Mesenchymal stem cell (in vitro differentiated cells and primary cell): ENCODE measurements around the gene TOP3A.

Experiments used
- DNase-seq: peaks from one replicate; pipeline ENCODE4 v3.0.0-alpha.2; 2013
- H2AFZ ChIP-seq: one replicate; pipeline ENCODE4 v1.6.1; 2013; ENCODE audit warnings: low read depth, mild to moderate bottlenecking, control low read depth, inconsistent platforms, low read length, moderate library complexity
- H2AK5ac ChIP-seq: 2 replicates; pipeline ENCODE4 v1.6.1; 2013; ENCODE audit warnings: low read length, moderate library complexity, mild to moderate bottlenecking, inconsistent platforms; ENCODE audit not compliant: severe bottlenecking
- H2BK120ac ChIP-seq: one replicate; pipeline ENCODE4 v1.6.1; 2013; ENCODE audit warnings: low read depth, mild to moderate bottlenecking, inconsistent platforms, low read length, moderate library complexity
- H2BK12ac ChIP-seq, 2 experiments: one replicate each; pipeline ENCODE4 v1.6.1; 2013; ENCODE audit warnings: inconsistent platforms in 2 of 2, low read length in 2 of 2, mild to moderate bottlenecking in 2 of 2, moderate library complexity in 2 of 2, control low read depth in 1 of 2
- H2BK15ac ChIP-seq: one replicate; pipeline ENCODE4 v1.6.1; 2013; ENCODE audit warnings: mild to moderate bottlenecking, low read depth, inconsistent platforms; ENCODE audit not compliant: poor library complexity, severe bottlenecking
- H2BK5ac ChIP-seq: 2 replicates; pipeline ENCODE4 v1.6.1; 2013; ENCODE audit warnings: low read depth, mild to moderate bottlenecking, low read length, control low read depth, inconsistent platforms; ENCODE audit not compliant: poor library complexity, severe bottlenecking
- H3K14ac ChIP-seq, 2 experiments: one replicate each; pipeline ENCODE4 v1.6.1; 2013; ENCODE audit warnings: inconsistent platforms in 2 of 2, low read length in 2 of 2, control low read depth in 1 of 2, mild to moderate bottlenecking in 1 of 2, moderate library complexity in 1 of 2
- H3K18ac ChIP-seq, 2 experiments: one replicate each; pipeline ENCODE4 v1.6.1; 2013; ENCODE audit warnings: inconsistent platforms in 2 of 2, low read length in 2 of 2, control low read depth in 1 of 2, low read depth in 1 of 2, mild to moderate bottlenecking in 1 of 2
- H3K23ac ChIP-seq, 2 experiments: one replicate each; pipeline ENCODE4 v1.6.1; 2013; ENCODE audit warnings: inconsistent platforms in 2 of 2, low read length in 2 of 2, mild to moderate bottlenecking in 2 of 2, moderate library complexity in 2 of 2, control low read depth in 1 of 2
- H3K27ac ChIP-seq: 2 replicates; pipeline ENCODE4 v1.5.1; 2013; ENCODE audit warnings: mild to moderate bottlenecking, moderate library complexity, low read length, control low read depth, inconsistent platforms; ENCODE audit not compliant: poor library complexity, severe bottlenecking
- H3K27me3 ChIP-seq, 2 experiments: 2 replicates each; pipeline versions ENCODE4 v1.6.1 to v1.7.0; 2013; ENCODE audit warnings: low read length in 2 of 2, mild to moderate bottlenecking in 2 of 2, moderate library complexity in 2 of 2, control low read depth in 1 of 2, inconsistent platforms in 1 of 2; ENCODE audit not compliant: control insufficient read depth in 1 of 2, insufficient read depth in 1 of 2
- H3K36me3 ChIP-seq, 2 experiments: 2 replicates each; pipeline versions ENCODE4 v1.6.1 to v1.7.0; 2013; ENCODE audit warnings: low read length in 2 of 2, control low read depth in 1 of 2, inconsistent platforms in 1 of 2, low read depth in 1 of 2, mild to moderate bottlenecking in 1 of 2; ENCODE audit not compliant: insufficient read depth in 2 of 2, control insufficient read depth in 1 of 2
- H3K4ac ChIP-seq, 2 experiments: one replicate each; pipeline ENCODE4 v1.6.1; 2013; ENCODE audit warnings: inconsistent platforms in 2 of 2, low read length in 2 of 2, mild to moderate bottlenecking in 2 of 2, moderate library complexity in 2 of 2, control low read depth in 1 of 2, low read depth in 1 of 2
- H3K4me1 ChIP-seq: 2 replicates; pipeline ENCODE4 v1.6.1; 2013; ENCODE audit warnings: low read depth, low read length, control low read depth; ENCODE audit not compliant: control insufficient read depth, insufficient read depth
- H3K4me2 ChIP-seq: 2 replicates; pipeline ENCODE4 v1.6.1; 2013; ENCODE audit warnings: low read length, mild to moderate bottlenecking, inconsistent platforms; ENCODE audit not compliant: poor library complexity, severe bottlenecking
- H3K4me3 ChIP-seq, 2 experiments: 2 replicates each; pipeline versions ENCODE4 v1.5.1 to v1.7.0; 2013; ENCODE audit warnings: low read length in 2 of 2, mild to moderate bottlenecking in 2 of 2, control low read depth in 1 of 2, low read depth in 1 of 2; ENCODE audit not compliant: insufficient read depth in 1 of 2
- H3K79me1 ChIP-seq: replicated peaks from 2 replicates; pipeline ENCODE4 v1.6.1; 2013; ENCODE audit warnings: mild to moderate bottlenecking, control low read depth, low read length, inconsistent platforms; ENCODE audit not compliant: poor library complexity, severe bottlenecking
- H3K9ac ChIP-seq: 2 replicates; pipeline ENCODE4 v1.7.0; 2013; ENCODE audit warnings: mild to moderate bottlenecking, low read length, moderate library complexity
- H3K9me3 ChIP-seq: 2 replicates; pipeline ENCODE4 v1.7.0; 2013; ENCODE audit warnings: mild to moderate bottlenecking, low read length; ENCODE audit not compliant: control insufficient read depth
- H4K8ac ChIP-seq: one replicate; pipeline ENCODE4 v1.6.1; 2013; ENCODE audit warnings: inconsistent platforms, mild to moderate bottlenecking, low read length, moderate library complexity
- H4K91ac ChIP-seq: one replicate; pipeline ENCODE4 v1.6.1; 2013; ENCODE audit warnings: mild to moderate bottlenecking, low read length, inconsistent platforms
- WGBS: methylation state at CpG from one replicate; pipeline ENCODE4 v1.1.7; 2013; ENCODE audit warnings: mixed read lengths; 5-methylcytosine and 5-hydroxymethylcytosine counted together

Gene TOP3A

DNA sequence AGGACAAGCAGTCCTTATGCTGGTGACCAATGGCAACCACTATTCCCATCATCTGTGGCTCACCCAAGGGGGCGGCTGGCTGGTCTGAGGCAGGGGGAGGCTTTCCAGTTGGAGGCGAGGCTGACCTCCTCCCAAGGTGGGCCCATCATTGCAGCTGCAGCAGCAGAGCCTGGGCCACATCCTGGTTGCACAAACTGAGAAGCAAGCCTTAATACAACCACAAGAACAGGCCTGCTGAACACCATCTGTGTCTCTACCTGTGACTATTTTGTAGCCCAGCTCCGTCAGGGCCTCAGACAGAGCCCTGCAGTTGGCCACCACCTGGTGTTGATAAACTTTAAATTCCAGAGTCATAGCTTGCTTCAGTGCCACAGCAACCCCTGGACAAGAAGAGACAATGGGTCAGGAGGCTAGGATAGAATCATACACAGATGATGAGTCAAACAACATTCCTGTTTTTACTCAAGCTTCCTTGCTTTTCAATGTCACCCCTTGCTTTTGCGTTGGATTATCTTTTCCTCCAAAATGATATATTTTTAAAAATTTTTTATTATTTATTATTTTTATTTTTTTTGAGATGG, 18.2 kb upstream of the TOP3A start:
- Histone ChIP-seq H3K14ac (no peak overlapping the region), H3K4me2 (no peak overlapping the region), H2BK5ac (no peak overlapping the region), H2BK15ac (no peak overlapping the region), H4K91ac (no peak overlapping the region), H2AK5ac (no peak overlapping the region), H3K9me3 (no peaks in the 10 kb centered on the region), H4K8ac (no peak overlapping the region), H3K4ac (no peak overlapping the region), H3K79me1 (peaks cover 4% of the 10 kb centered on the region), H3K4me3 (no peak overlapping the region), H2AFZ (no peak overlapping the region), H2BK12ac (no peak overlapping the region), H3K27ac (no peak overlapping the region), H3K9ac (no peak overlapping the region), H2BK120ac (no peak overlapping the region), H3K27me3 (no peaks in the 10 kb centered on the region), H3K4me1 (peaks cover 7% of the 10 kb centered on the region), H3K23ac (peak overlapping the region in 1 of 2 experiments; percentile 48), H3K36me3 (peaks cover 55 to 61% of the 10 kb centered on the region in 2 experiments), H3K18ac (no peak overlapping the region)
- 91% methylated on average over 3 of the region's 4 CpGs for WGBS
- DNase-seq: no peak

DNA sequence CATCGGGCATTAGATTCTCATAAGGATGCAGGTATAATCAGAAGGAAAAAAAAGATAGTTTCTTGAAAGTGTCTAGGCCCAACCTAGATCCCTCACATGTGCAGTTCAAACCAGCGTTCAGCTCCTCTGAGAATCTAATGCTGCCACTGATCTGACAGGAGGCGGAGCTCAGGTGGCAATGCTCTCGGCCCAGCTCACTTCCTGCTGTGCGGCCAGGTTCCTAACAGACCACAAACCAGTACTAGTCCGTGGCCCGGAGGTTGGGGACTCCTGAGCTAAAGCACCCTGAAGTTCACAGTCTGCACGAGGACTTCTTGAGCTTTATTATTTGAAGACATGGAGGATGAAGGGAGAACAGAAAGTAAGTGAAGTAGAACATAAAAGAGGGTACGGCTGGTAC, 17.1 kb upstream of the TOP3A start:
- H3K27me3 ChIP-seq: no peaks in the 10 kb centered on the region
- H4K91ac ChIP-seq: no peak overlapping the region
- H3K79me1 ChIP-seq: peaks cover 10% of the 10 kb centered on the region
- no peak for DNase-seq
- no peak overlapping the region for H3K23ac ChIP-seq
- H3K36me3 ChIP-seq: peaks cover 57 to 71% of the 10 kb centered on the region in 2 experiments
- H3K14ac ChIP-seq: no peak overlapping the region
- H2BK15ac ChIP-seq: no peak overlapping the region
- 94% methylated on average over 9 of the region's 9 CpGs for WGBS
- no peaks in the 10 kb centered on the region for H3K9me3 ChIP-seq
- no peak overlapping the region for H2BK5ac ChIP-seq
- no peak overlapping the region for H2BK12ac ChIP-seq
- H2AFZ ChIP-seq: no peak overlapping the region
- H3K4ac ChIP-seq: no peak overlapping the region
- no peak overlapping the region for H3K4me2 ChIP-seq
- no peak overlapping the region for H3K18ac ChIP-seq
- H4K8ac ChIP-seq: no peak overlapping the region
- H3K4me3 ChIP-seq: no peak overlapping the region
- no peak overlapping the region for H3K9ac ChIP-seq
- no peak overlapping the region for H2BK120ac ChIP-seq
- peaks cover 7% of the 10 kb centered on the region for H3K4me1 ChIP-seq
- no peak overlapping the region for H2AK5ac ChIP-seq
- no peak overlapping the region for H3K27ac ChIP-seq

DNA sequence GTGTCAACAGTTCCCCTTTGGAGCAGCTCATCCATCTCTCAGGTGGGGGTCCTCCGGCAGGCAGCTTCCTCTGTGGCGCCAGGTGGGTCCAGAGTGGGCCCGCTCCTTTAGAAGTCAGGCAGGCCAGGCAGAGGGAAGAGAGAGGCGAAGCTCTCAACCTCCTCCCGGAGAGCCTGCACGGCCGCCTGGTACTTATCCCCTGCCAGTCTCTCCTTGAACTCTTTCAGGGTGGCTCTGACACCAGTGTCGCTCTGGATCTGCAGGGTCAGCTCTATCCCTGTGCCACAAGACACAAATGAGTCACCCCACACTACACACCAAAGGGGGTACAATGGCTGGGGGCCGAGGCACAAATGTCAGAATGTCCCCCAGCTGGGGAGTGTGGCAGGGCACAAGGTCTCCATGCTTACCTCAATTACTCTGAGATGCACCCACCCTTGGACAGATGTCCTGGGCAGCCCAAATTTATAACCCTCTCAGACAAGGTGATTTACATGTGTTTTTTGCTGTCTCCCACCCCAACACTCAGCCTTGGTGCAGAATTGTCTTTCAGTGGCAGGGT, 13.9 kb upstream of the TOP3A start:
- H2BK5ac ChIP-seq: no peak overlapping the region
- H2BK12ac ChIP-seq: no peak overlapping the region
- DNase-seq: no peak
- no peak overlapping the region for H3K14ac ChIP-seq
- no peak overlapping the region for H2BK15ac ChIP-seq
- peaks cover 7% of the 10 kb centered on the region for H3K4me1 ChIP-seq
- no peak overlapping the region for H4K91ac ChIP-seq
- H3K27me3 ChIP-seq: no peaks in the 10 kb centered on the region
- no peak overlapping the region for H4K8ac ChIP-seq
- no peak overlapping the region for H3K4me2 ChIP-seq
- no peak overlapping the region for H3K4ac ChIP-seq
- H3K27ac ChIP-seq: no peak overlapping the region
- WGBS: 94% methylated on average over 8 of the region's 9 CpGs
- H2BK120ac ChIP-seq: no peak overlapping the region
- H3K23ac ChIP-seq: no peak overlapping the region
- peaks cover 29% of the 10 kb centered on the region for H3K79me1 ChIP-seq
- H3K36me3 ChIP-seq: peaks cover 60 to 86% of the 10 kb centered on the region in 2 experiments
- no peak overlapping the region for H3K4me3 ChIP-seq
- no peak overlapping the region for H2AK5ac ChIP-seq
- no peak overlapping the region for H2AFZ ChIP-seq
- H3K9me3 ChIP-seq: no peaks in the 10 kb centered on the region
- no peak overlapping the region for H3K18ac ChIP-seq
- H3K9ac ChIP-seq: no peak overlapping the region

DNA sequence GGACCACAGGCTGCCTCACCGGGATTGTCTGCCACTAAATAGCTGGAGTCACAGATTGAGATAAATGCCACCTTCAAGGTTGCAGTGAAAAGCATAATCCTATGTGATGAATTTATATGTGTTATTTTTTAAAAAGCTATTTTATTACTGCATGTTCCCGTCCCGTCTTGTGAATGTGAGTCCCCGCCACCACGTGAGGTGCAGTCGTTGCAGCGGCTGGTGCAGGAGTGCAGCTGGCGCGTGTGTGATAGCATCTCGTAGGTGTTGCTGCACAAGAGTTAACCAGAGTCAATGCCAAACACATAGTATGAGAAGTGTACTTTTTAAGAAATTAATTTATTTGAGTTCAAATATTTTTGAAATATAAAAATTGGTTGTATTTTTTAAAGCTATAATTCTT, 12.8 kb upstream of the TOP3A start:
- no peak overlapping the region for H4K91ac ChIP-seq

More for the DNA sequence above, 12.8 kb upstream of the TOP3A start:
- no peak overlapping the region for H3K23ac ChIP-seq
- no peak overlapping the region for H2BK15ac ChIP-seq
- H2BK120ac ChIP-seq: no peak overlapping the region
- no peak overlapping the region for H2BK12ac ChIP-seq
- no peak overlapping the region for H3K18ac ChIP-seq
- no peak overlapping the region for H3K9ac ChIP-seq
- no peak for DNase-seq
- H2AFZ ChIP-seq: no peak overlapping the region
- no peak overlapping the region for H3K27ac ChIP-seq
- H3K79me1 ChIP-seq: peaks cover 40% of the 10 kb centered on the region
- no peak overlapping the region for H3K14ac ChIP-seq
- H3K27me3 ChIP-seq: no peaks in the 10 kb centered on the region
- peaks cover 6% of the 10 kb centered on the region for H3K4me1 ChIP-seq
- no peak overlapping the region for H3K4ac ChIP-seq
- H3K4me2 ChIP-seq: no peak overlapping the region
- H4K8ac ChIP-seq: no peak overlapping the region
- WGBS: 93% methylated on average over 9 of the region's 10 CpGs
- H3K4me3 ChIP-seq: no peak overlapping the region
- peaks cover 66 to 92% of the 10 kb centered on the region in 2 experiments for H3K36me3 ChIP-seq
- no peaks in the 10 kb centered on the region for H3K9me3 ChIP-seq
- no peak overlapping the region for H2BK5ac ChIP-seq
- H2AK5ac ChIP-seq: no peak overlapping the region
